NCI-H1092 (cell line): ENCODE measurements around the gene SKI.
"Not testable (repeated sequence)": the region's sequence is repeated elsewhere in the genome, so short reads cannot be mapped to it uniquely, and the experiment has no call there.

ENCODE experiments used
- DNase-seq: peaks from one replicate; lab custom pipeline; 2025; lab: John Stamatoyannopoulos, UW

The SKI gene

DNA sequence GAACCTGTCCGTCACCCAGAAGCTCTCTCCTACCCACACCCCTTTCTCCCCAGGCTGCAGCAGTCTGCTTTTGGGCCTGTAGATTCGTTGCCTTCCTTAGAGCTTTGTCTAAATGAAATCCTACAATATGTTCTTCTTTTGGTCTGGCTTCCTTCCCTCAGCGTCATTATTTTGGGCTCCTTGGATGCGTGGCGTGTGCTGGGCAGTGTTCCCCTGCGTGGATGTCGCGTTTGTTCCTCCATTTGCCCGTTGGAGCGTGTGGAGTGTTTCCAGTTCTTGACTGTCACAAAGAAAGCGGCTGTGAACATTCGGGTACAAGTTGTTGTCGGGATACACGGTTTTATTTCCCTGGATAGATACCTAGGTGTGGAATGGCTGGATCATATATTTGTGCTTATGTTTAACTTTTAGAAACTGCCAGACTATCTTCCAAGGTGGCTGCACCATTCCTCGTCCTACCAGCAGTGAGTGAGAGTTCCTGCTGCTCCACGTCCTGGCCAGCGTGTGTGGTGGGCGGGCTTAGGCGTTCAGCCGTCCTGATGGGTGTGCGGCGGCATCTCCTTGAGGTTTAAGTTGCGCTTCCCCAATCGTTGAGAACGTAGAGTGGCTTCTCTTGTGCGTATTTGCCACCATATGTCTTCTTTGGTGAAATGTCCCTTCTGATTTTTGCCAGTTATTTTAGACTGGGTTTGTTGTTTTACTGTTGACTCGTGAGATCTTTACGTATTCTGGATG lies 31.7 kb downstream of the SKI start:
- no peak for DNase-seq

DNA sequence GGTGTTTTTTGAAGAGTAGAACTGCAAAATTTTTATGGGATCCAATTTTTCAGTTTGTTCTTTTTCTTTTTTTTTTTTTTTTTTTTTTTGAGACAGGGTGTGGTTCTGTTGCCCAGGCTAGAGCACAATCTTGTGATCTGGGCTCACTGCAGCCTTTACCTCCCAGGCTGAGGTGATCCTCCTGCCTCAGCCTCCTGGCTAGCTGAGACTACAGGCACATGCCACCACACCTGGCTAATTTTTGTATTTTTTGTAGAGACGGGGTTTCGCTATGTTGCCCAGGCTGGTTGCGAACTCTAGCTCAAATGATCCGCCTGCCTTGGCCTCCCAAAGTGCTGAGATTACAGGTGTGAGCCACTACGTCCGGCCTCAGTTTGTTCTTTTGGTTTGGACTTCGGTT lies 32.4 kb downstream of the SKI start:
- DNase-seq, result not testable (repeated sequence)

DNA sequence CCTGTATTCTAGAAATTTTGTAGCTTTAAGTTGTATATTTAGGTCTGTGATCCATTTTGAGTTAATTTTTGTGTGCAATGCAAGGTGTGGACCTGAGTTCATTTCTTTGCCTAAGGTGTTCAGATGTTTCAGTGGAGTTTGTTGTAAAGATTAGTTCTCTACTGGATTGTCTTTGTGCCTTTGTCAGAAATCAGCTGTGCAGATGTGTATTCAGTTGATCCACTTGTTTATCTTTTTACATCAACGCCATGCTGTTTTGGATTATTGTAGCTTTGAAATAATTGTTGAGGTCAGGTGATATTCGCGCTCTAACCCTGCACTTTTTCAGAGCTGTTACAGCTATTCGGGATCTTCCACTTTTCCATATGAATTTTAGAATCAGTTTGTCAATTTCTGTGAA lies 32.8 kb downstream of the SKI start:
- DNase-seq, result no peak

DNA sequence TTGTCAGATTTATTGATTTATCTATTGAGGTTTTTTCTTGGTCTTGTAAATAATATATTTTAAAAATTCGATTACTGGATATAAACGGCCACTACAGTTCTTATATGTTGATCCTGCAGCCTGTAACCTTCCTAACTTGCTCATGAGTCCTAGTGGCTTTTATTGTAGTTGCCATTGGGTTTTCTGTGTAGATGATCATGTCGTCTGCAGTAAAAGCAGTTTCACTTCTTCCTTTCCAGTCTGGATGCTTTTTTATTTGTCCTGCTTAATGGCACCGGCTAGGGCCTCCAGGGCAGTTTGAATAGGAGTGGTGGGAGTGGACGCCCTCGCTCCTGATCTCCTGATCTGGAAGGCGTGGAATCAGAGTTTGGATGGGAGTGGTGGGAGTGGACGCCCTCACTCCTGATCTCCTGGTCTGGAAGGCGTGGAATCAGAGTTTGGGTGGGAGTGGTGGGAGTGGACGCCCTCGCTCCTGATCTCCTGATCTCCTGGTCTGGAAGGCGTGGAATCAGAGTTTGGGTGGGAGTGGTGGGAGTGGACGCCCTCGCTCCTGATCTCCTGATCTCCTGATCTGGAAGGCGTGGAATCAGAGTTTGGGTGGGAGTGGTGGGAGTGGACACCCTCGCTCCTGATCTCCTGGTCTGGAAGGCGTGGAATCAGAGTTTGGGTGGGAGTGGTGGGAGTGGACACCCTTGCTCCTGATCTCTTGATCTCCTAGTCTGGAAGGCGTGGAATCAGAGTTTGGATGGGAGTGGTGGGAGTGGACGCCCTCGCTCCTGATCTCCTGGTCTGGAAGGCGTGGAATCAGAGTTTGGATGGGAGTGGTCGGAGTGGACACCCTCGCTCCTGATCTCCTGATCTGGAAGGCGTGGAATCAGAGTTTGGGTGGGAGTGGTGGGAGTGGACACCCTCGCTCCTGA lies 33.6 kb downstream of the SKI start:
- DNase-seq, result not testable (repeated sequence)

DNA sequence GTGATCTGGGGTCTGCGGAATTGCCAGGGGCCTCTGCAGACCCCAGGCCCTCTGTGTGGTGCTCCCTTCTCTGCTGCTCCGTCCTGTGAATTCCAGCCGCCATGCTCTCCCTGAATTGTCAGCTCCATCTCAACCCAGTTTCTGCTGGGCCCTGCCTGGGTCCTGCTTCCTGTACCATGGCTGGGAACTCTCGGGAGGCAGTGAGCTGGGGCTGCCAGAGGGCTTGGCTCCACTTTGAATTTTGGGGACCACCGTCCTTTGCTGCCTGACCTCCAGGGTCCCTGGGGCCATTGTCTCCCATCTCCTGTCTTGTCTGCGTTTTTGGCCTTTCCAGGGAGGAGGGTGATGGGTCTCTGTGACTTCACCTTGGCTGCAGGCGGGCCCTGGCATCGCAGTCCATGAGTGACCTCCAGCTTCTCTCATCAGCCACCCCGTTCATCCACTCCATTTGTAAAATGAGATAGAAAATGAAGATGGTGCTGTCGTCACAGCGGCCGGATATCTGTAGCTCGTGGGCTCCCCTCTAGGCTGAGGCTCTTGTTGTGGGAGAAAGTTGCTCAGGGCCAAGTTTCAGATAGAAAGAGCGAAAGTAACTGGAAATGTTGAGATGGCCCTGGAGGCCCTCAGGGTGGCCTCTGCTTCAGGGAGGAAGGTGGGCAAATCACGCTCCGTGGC lies 38.3 kb downstream of the SKI start:
- DNase-seq, result no peak

DNA sequence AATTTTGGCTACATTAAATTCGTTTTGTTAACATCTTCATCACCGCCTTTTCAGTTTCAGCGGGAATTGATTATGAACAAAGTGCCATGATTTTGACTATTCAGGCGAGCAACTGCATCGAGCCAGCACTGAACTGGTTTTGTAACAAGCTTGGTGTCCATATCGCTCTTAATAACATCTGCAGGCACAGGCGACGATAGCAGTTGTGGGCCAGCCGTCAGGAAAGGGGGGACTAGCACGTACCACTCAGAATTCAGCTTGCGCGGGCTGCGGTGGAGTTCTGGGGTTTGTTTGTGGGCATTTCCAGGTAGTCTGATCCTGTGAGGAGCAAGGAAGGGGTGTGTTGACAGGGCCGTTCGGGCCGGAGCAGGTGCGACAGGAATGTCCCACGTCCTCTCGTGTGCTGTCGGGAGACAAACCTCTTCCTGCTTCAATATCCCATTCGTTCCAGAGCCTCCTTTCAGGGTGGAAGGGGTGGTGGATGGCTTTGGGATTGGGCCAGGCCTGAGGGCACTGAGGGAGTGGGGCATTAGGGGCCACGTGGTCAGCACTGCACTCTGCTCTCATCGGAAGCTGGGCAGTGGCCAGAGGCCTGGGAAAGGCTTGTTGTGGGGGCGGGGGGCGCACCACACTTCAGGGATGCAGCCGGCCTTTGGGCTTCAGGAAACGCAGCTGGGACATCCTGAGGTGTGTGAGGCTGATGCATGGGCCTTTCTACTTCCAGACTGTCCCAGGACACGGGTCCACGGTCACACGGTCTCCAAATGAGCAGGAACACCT lies 39.1 kb downstream of the SKI start:
- no peak for DNase-seq

DNA sequence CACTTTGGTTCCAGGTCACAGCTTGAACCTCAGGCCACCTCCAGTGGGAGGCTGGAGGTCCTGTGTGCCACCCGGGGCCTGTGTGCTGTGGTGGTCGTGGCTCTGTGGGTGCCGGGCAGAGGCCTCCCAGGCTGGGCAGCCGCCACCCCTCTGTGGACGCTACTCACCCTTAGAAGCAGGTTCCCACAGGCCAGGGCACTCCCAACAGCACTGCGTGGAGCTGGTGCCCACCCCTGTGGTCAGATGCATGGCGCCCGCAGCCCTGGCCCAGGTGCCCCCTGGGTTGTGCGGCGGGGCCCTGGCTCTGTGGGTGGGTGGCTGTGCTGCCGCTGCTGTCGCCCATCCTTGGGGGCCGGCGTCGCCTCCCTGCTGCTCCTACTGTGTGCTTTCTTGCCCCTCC lies 39.7 kb downstream of the SKI start:
- DNase-seq, result no peak

DNA sequence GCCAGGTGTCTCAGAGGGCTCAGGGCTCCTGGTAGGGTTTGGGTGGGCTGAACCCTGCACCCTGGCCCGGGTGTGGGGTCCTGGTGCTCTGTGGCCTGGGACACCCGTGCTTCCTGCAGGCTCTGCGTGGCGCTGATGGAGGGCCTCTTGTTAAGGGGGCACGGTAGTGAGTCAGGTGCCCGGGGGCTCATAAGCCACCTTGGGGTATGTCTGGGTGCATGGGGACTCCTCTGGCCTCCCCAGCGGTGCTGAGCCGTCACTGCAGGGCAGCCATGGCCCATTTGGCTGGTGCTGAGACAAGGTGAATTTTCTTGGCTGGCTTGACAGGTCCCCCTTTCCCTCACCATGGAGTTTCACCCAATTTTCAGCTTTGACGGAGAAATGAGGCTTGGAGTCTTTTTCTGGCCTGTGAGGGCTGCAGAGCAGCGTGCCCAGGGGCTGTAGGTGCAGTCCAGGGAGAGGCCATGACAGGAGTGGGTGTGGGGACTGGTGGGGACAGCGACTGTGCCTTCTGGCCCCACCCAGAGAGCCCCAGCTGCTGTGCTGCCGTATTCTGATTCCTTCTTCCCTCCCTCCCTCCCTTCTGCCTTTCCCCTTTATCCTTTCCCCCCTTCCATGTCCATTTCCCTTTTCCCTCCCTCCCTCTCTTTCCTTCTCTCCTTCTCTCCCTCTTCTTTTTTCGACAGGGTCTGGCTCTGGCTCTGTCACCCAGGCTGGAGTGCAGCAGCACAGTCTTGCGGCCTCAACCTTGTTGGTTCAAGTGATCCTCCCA lies 40.4 kb downstream of the SKI start:
- no peak for DNase-seq

DNA sequence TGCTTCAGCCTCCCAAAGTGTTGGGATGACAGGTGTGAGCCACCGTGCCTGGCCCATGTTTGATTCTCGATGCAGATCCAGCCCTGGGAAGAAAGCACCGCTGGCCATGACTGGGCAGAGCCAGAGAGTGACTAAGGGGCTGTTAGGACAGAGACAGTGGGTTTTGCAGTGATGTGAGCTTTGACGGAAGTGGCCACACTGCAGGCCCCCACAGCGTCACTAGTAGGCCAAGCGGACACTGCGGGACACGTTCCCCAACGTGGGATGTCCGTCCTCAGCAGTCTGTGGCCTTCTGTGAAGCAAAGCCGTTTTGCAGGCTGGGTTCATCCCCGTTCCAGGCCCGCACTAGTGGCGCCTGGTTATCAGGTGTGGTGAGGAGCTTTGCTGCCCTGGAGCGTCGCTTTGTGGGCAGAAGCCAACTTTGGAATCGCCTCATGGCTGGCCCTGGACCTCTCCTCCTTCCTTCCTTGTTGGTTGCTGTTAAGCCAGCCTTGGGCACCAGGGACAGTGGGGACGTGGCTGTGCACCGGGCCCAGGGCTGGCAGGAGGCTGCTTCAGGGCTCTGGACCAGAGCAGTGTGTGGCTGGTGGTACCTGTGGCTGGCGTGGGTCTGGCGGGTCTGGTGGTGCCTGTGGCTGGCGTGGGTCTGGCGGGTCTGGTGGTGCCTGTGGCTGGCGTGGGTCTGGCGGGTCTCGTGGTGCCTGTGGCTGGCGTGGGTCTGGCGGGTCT lies 41.2 kb downstream of the SKI start:
- DNase-seq, result no peak

DNA sequence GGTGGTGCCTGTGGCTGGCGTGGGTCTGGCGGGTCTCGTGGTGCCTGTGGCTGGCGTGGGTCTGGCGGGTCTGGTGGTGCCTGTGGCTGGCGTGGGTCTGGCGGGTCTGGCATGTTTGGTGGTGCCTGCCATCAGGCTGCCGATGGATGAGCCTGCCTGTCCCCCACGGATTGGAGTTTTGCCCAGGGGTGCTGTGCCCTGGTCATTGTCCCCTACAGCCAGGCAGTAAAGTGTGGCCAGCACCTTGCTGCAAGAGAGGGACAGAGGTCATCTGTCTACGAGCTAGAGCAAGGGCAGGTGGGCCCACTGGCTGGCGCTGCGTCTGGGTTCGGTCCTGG lies 41.8 kb downstream of the SKI start:
- DNase-seq, result no peak

DNA sequence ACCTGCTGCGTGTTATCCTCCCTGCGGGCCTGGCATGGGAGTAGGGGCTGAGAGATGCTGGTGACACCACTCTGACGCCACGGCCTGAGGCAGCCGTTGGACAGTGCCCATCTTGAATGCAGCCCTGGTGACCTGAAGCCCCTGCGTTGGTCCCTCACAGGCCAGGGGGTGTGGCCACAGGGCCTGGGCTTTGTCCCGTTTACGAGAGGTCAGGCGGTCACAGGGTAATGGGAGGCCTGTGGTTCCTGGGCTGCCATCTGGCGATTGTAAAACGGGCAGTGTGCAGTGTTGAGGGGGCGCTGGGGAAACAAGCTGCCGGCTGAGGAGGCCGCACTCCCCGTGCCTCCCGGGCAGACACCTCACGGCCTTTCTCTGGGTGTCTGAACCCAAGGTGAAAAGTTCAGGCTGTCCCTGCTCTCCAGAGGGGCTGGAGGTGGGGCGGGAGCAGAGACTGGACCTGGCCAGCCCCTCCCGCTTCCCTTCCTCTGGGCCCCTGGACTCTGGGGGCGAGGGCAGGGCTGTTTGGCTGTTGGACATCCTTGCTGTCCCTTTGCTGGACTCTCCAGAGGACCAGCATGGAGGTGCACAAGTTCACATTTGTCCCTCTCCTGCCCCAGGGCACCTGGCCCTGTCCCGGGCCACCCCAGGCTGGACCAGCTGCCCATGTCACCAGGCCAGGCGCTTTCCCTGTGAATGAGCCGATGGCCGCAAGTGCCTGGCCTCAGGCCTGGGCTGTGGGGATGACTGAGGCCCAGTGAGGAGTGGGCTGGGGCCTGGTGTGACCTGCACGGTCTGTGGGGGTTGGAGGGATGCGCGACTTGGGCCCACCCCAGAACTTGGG lies 42.4 kb downstream of the SKI start:
- DNase-seq, result no peak

DNA sequence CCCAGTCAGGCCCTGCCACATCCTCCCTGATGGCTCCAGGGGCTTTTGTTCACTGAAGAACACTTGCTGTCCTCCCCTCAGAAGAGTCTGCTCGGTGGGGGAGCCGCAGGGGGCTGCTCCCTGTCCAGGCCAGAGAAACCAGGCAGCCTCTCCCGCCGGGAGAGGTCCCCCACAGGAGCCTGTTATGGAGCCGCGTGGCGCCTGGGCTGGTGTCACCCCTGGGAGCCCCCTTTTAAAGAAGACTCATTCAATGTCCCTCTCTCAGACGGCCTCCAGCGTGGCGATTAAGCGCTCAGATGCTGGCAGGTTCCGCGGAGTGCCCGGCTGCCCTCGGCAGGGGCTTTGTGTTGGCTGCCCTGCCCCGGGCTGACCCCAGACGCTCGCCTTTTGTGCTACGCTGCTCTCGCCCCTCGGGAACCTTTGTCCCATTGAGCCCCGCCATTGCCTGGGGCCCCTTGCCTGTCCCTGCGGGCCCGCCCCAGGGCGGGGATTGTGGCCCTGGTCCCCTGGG lies 43.1 kb downstream of the SKI start:
- no peak for DNase-seq

DNA sequence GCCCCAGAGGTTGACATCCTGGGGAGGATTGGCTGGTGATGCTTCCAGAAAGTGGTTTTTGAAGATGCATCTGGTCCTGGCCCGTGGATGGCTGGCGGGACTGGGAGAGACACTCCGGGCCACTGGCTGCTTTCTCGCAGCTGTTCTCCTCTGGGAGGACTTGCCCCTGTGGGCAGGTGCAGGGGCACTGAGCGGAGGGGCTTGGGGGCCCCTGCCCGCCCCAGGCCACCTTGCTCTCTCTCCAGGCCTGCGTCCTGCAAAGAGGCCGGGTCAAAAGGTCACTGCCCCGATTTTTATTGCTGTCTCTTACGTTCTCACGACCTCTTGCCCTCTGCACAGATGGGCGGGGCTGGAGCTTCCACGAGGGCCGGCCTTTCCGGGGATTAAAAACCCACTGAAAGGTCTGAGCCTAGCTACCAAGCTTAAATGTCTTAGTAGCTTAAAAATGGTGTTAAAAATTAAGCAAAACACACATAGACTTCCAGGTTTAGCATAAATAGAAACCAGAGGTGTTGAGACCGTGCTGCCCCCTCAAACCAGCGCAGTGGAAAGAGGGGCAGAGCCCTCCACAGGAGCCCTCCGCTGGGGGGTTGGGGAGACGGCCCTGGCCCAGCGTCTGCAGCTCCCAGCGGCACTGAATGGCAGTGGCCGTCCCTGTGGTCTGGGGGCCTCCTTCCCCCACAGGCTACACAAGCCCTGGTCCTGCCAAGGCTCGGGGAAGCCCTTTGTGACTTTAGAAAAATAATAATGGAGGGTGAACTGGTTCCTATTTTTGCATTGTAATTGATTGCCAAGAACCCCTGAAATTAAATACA lies 43.9 kb downstream of the SKI start:
- DNase-seq, result no peak

DNA sequence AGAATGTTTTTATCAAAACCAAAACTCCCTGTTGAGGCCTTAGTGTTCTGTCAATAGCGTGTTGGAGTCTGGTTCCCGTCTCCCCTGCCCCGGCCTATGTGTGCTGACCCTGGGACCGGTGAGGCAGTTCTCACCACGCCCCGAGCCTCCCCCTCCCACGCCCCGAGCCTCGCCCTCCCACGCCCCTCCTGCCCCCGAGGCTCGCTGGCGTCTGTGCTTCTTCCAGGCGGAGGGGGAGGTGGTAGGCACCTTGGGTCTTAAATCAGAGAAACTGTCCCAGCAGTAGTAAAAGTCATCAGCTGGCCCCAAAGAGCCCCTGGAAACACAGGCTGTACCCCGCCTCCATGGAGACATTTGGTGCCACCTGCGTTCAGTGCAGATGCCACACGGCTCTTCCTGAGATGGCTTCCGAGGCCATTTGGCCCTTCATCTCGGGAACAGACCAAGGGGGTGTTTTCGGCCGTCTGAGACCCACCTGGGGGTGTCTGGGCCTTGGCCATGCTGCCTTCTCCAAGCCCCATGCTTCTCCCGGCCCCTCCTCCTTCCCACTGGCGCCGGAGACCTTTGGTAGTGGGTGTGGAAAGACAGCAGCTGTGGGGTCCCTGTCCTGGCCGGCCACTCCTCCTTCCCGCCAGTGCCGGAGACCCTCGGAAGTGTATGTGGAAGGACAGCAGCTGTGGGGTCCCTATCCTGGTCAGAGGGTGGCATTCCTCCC lies 44.7 kb downstream of the SKI start:
- DNase-seq, result no peak

DNA sequence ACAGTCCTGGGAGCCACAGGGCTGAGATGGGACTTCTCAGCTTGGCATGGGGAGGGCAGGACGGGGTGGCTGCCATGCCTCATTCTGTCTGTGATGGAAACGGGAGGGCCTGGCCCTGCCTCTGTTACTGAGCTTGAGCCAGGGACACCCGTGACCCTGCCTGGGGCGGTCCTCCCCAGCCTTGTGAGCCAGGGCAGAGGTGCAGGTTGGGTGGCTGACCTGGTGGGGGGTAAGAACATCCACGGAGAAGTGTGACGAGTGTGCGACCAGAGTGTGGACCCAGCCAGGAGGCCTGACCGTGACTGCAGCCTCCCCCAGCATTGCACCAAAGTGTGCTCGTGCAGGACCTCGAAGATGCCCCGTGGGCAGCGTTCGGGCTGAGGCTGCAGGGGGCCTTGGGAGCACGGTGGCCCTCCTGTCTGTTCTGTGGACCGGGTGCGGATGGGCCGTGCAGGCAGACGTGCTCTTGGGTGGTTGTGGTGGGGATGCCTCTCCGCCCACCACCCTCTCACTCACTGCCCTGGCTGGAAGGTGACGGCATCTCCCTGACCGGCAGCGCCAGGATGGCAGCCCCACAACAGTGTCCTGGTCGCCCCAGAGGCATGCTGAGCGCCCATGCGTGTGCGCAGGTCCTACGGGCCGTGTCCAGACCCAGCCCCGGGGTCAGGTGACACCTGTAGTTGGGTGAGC lies 45.4 kb downstream of the SKI start:
- no peak for DNase-seq

DNA sequence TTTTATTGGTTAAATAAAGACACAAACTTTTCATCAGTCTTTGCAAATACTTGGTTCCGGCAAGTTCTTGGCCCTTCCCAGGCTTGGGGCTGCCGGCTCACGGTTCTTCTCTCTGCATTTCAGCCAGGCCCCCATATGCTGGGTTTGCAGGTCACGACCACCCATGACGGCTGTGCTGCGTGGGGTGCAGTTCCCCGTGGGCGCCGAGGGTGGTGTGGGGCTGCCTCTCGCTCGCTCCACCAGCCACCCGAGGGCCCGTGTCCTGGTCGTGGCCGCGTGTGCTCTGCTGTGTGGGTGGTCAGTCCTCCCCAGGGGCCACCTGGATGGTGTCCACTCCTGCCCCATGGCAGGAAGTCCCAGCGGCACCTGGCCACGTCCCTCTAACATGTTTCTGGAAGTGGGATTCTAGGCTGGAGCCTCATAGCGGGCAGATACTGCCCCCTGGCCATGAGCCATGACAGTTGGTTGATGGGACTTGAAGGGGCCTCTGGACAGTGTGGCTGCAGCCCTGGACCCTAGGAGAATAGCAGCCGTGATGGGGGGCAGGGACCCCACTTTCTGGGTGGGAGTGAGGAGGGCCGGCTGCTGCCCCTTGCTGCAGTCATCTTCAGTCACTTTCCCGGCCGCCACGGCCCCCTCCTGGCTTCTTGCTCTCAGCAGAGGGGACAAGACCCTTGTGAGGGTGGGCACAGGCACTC lies 46.3 kb downstream of the SKI start:
- DNase-seq, result no peak
